ENCODE results near the gene TSPO.

- TF ChIP-seq REST (IDR thresholded peaks at IDR 0.05; ENCODE audit: low read depth, low read length) (no peak), CTCF (IDR thresholded peaks at IDR 0.05) (no peak), MXI1 (IDR thresholded peaks at IDR 0.05; ENCODE audit: low read depth, low read length) (no peak), POLR2AphosphoS5 (IDR thresholded peaks at IDR 0.05; ENCODE audit: low read depth, low read length) (no peak)
Measured at GRCh38 chr22:43144949-43145348, 6.4 kb upstream of the TSPO start.

All from SK-N-SH (cell line).